Measurements from ENCODE around the gene PGA5.

The PGA5 gene

GRCh38 chr11:61270354-61271076 lies 29.5 kb downstream of the PGA5 start:
- no peak for DNase-seq

GRCh38 chr11:61272731-61273130 lies 31.8 kb downstream of the PGA5 start:
- DNase-seq: no peak

GRCh38 chr11:61273178-61274078 lies 32.5 kb downstream of the PGA5 start:
- DNase-seq: peak; percentile 46

GRCh38 chr11:61274084-61274483 lies 33.1 kb downstream of the PGA5 start:
- DNase-seq: no peak

GRCh38 chr11:61275191-61275590 lies 34.2 kb downstream of the PGA5 start:
- no peak for DNase-seq

- no peak for DNase-seq
Measured at GRCh38 chr11:61277186-61278000, 36.4 kb downstream of the PGA5 start.

GRCh38 chr11:61278001-61278470 lies 37.1 kb downstream of the PGA5 start:
- no peak for DNase-seq

GRCh38 chr11:61279934-61280659 lies 39.1 kb downstream of the PGA5 start:
- no peak for DNase-seq

- DNase-seq: no peak
Measured at GRCh38 chr11:61280883-61281580, 40.1 kb downstream of the PGA5 start.

GRCh38 chr11:61281581-61282250 lies 40.7 kb downstream of the PGA5 start:
- no peak for DNase-seq

GRCh38 chr11:61283613-61284012 lies 42.6 kb downstream of the PGA5 start:
- DNase-seq: no peak

- no peak for DNase-seq
Measured at GRCh38 chr11:61287338-61287977, 46.5 kb downstream of the PGA5 start.

- no peak for DNase-seq
Measured at GRCh38 chr11:61290905-61291690, 50.1 kb downstream of the PGA5 start.

GRCh38 chr11:61292356-61292755 lies 51.4 kb downstream of the PGA5 start:
- DNase-seq: no peak

GRCh38 chr11:61293867-61294716 lies 53.1 kb downstream of the PGA5 start:
- DNase-seq: peak; percentile 59

GRCh38 chr11:61294717-61295595 lies 54.0 kb downstream of the PGA5 start, which contains the start of gene VWCE:
TSS of gene VWCE (minus strand) at chr11:61295316. CDS start at chr11:61295037, 279 bp downstream.
- DNase-seq: peak; percentile 49

- no peak for DNase-seq
Measured at GRCh38 chr11:61295596-61295926, 54.6 kb downstream of the PGA5 start.

GRCh38 chr11:61297341-61297740 lies 56.4 kb downstream of the PGA5 start:
- DNase-seq: no peak

Data from NCI-H1105 treated with DMSO at 0.1 percent for 48 hours (cell line).